Liver (tissue), 9 donors: Measurements from ENCODE around the gene CAB39. TPM values are rescaled to one million over a fixed set of nuclear protein-coding genes. Genes with fewer than 3 reads are reported as not detected.

Source experiments
- DNase-seq: peaks from one replicate; pipeline ENCODE4 v3.0.0-alpha.2; 2017; ENCODE audit warnings: low spot score
- H3K27ac ChIP-seq, 2 donors: one replicate each; pipeline ENCODE4 v1.7.0; 2013; ENCODE audit warnings: inconsistent platforms in 2 of 2, low read length in 2 of 2, control low read depth in 1 of 2, low read depth in 1 of 2, mild to moderate bottlenecking in 1 of 2
- H3K27me3 ChIP-seq, 4 donors: one replicate each; pipeline versions ENCODE4 v1.6.1 to v1.7.0; 2013; ENCODE audit warnings: low read length in 3 of 4, inconsistent platforms in 1 of 4, mild to moderate bottlenecking in 1 of 4, moderate library complexity in 1 of 4; ENCODE audit not compliant: control insufficient read depth in 4 of 4, insufficient read depth in 4 of 4
- H3K36me3 ChIP-seq, 4 donors: one replicate each; pipeline versions ENCODE4 v1.6.1 to v1.7.0; 2013; ENCODE audit warnings: low read length in 3 of 4, mild to moderate bottlenecking in 3 of 4, low read depth in 1 of 4, moderate library complexity in 1 of 4; ENCODE audit not compliant: control insufficient read depth in 4 of 4, insufficient read depth in 3 of 4
- H3K4me1 ChIP-seq, 4 donors: one replicate each; pipeline versions ENCODE4 v1.6.1 to v1.7.0; 2013; ENCODE audit warnings: low read length in 3 of 4, mild to moderate bottlenecking in 3 of 4, moderate library complexity in 1 of 4; ENCODE audit not compliant: control insufficient read depth in 4 of 4, insufficient read depth in 4 of 4
- H3K4me3 ChIP-seq, 3 donors: one replicate each; pipeline versions ENCODE4 v1.6.1 to v1.7.0; 2013; ENCODE audit warnings: low read length in 3 of 3, control low read depth in 1 of 3, low read depth in 1 of 3, mild to moderate bottlenecking in 1 of 3
- H3K9ac ChIP-seq, 2 donors: one replicate each; pipeline ENCODE4 v1.7.0; 2013; ENCODE audit warnings: low read length in 2 of 2, mild to moderate bottlenecking in 2 of 2, moderate library complexity in 2 of 2, control low read depth in 1 of 2, low read depth in 1 of 2
- H3K9me3 ChIP-seq, 4 donors: one replicate each; pipeline versions ENCODE4 v1.6.1 to v1.7.0; 2013; ENCODE audit warnings: low read length in 3 of 4; ENCODE audit not compliant: control insufficient read depth in 4 of 4
- ATF3 ChIP-seq: IDR thresholded peaks from 2 replicates; pipeline ENCODE4 v1.6.1; 2016; ENCODE audit warnings: antibody characterized with exemption
- EGR1 ChIP-seq, 2 donors: IDR thresholded peaks; 2 replicates each; pipeline ENCODE4 v1.6.1; 2016 to 2018; ENCODE audit warnings: antibody characterized with exemption in 2 of 2, low read depth in 2 of 2
- FOXA1 ChIP-seq: IDR thresholded peaks from 2 replicates; pipeline ENCODE4 v1.6.1; 2016; ENCODE audit warnings: antibody characterized with exemption
- FOXA2 ChIP-seq: IDR thresholded peaks from 2 replicates; pipeline ENCODE4 v1.6.1; 2016; ENCODE audit warnings: antibody characterized with exemption
- GABPA ChIP-seq, 2 donors: IDR thresholded peaks in 1 of 2; conservative IDR thresholded peaks in 1 of 2; 2 replicates each; pipeline ENCODE4 v1.6.1; 2016; ENCODE audit warnings: antibody characterized with exemption in 2 of 2, mild to moderate bottlenecking in 1 of 2, moderate library complexity in 1 of 2
- HNF4A ChIP-seq, 2 donors: conservative IDR thresholded peaks; 2 replicates each; pipeline ENCODE4 v1.6.1; 2016; ENCODE audit warnings: antibody characterized with exemption in 2 of 2, mild to moderate bottlenecking in 2 of 2
- HNF4G ChIP-seq: IDR thresholded peaks from 2 replicates; pipeline ENCODE4 v1.6.1; 2016; ENCODE audit warnings: antibody characterized with exemption
- MAX ChIP-seq: IDR thresholded peaks from 2 replicates; pipeline ENCODE4 v1.6.1; 2016; ENCODE audit warnings: antibody characterized with exemption
- REST ChIP-seq: IDR thresholded peaks from 2 replicates; pipeline ENCODE4 v1.6.1; 2016; ENCODE audit warnings: antibody characterized with exemption, mild to moderate bottlenecking
- RXRA ChIP-seq, 2 donors: IDR thresholded peaks; 2 replicates each; pipeline ENCODE4 v1.6.1; 2017 to 2018; ENCODE audit warnings: antibody characterized with exemption in 2 of 2, mild to moderate bottlenecking in 1 of 2
- TAF1 ChIP-seq: conservative IDR thresholded peaks from 2 replicates; pipeline ENCODE4 v1.6.1; 2016; ENCODE audit warnings: antibody characterized with exemption, mild to moderate bottlenecking
- WGBS: extraction: QIAGEN DNeasy Blood & Tissue Kit; methylation state at CpG from one replicate; pipeline ENCODE4 v1.1.7; 2013; 5-methylcytosine and 5-hydroxymethylcytosine counted together
- polyA plus RNA-seq, 2 donors: library from polyadenylated mRNA; stranded (reverse) in 1 of 2; unstranded in 1 of 2; fragments of 200-250 nt in 1 of 2; fragments of >200 nt in 1 of 2; fragmentation: Nextera tagmentation in 1 of 2; extraction: Ambion mirVana in 1 of 2; gene quantifications; one replicate each; pipeline versions ENCODE4 v1.2.1 to v1.2.3, GENCODE V29; 2013 to 2015
- total RNA-seq, 2 donors: library from RNA; depleted of rRNA; stranded (reverse); fragments of >200 nt; gene quantifications; one replicate each; pipeline ENCODE4 v1.2.3, GENCODE V29; 2014
- TF ChIP-seq, protein P1 (sequence below): fragments of 150-350 bp; IDR thresholded peaks from 2 replicates; pipeline ENCODE4 v1.5.1; 2017; ENCODE audit warnings: improper control_type of control experiment, low read depth, low read length; ENCODE audit not compliant: missing input control
- TF ChIP-seq, protein P2 (sequence below): IDR thresholded peaks from 2 replicates; pipeline ENCODE4 v1.6.1; 2016; ENCODE audit warnings: antibody characterized with exemption
- donor health status: healthy.
- donor health status: healthy.
- donor health status: healthy.
- donor health status: healthy.
- donor health status: healthy.

Gene CAB39
- total and polyA plus RNA-seq, 4 donors, result 9.2 to 39.8 (median 26.5) TPM

DNA sequence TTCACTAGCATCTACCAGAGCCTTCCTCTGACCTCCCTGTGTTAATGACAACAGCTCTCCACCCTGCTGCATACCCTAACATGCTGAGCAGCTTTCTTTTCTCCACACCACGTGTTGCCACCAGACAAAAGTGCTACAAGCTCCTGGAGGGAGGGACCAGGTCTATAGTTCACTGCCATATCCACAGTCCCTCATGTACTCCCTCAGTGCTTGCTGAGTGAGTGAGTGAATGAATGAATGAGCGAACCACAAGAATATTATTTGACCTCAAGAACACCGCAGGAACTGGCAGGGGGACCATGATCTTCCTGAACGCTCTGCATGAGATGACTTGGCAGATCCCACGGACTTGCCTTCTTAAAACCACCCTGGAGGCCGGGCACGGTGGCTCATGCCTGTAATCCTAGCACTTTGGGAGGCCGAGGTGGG, 47.4 kb upstream of the CAB39 start:
- Histone ChIP-seq H3K27ac (no peak overlapping the region), H3K36me3 (no peaks in the 10 kb centered on the region), H3K4me1 (peaks cover 0 to 5% (median under 1%) of the 10 kb centered on the region in 4 donors), H3K9me3 (no peaks in the 10 kb centered on the region), H3K27me3 (no peaks in the 10 kb centered on the region), H3K4me3 (no peak overlapping the region), H3K9ac (no peak overlapping the region)
- TF ChIP-seq HNF4G (no peak), EGR1 (IDR thresholded peaks at IDR 0.05; ENCODE audit: low read depth in 2 of 2) (no peak), TAF1 (no peak), HNF4A (conservative IDR thresholded peaks at IDR 0.05) (no peak), ATF3 (no peak), FOXA1 (no peak), MAX (no peak), RXRA (IDR thresholded peaks at IDR 0.05) (no peak), FOXA2 (no peak), GABPA (IDR thresholded peaks at IDR 0.05 in 1 of 2, conservative IDR thresholded peaks at IDR 0.05 in 1 of 2) (no peak), REST (no peak)
- TF ChIP-seq, protein P1, sequence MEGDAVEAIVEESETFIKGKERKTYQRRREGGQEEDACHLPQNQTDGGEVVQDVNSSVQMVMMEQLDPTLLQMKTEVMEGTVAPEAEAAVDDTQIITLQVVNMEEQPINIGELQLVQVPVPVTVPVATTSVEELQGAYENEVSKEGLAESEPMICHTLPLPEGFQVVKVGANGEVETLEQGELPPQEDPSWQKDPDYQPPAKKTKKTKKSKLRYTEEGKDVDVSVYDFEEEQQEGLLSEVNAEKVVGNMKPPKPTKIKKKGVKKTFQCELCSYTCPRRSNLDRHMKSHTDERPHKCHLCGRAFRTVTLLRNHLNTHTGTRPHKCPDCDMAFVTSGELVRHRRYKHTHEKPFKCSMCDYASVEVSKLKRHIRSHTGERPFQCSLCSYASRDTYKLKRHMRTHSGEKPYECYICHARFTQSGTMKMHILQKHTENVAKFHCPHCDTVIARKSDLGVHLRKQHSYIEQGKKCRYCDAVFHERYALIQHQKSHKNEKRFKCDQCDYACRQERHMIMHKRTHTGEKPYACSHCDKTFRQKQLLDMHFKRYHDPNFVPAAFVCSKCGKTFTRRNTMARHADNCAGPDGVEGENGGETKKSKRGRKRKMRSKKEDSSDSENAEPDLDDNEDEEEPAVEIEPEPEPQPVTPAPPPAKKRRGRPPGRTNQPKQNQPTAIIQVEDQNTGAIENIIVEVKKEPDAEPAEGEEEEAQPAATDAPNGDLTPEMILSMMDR, result no peak
- TF ChIP-seq, protein P2, sequence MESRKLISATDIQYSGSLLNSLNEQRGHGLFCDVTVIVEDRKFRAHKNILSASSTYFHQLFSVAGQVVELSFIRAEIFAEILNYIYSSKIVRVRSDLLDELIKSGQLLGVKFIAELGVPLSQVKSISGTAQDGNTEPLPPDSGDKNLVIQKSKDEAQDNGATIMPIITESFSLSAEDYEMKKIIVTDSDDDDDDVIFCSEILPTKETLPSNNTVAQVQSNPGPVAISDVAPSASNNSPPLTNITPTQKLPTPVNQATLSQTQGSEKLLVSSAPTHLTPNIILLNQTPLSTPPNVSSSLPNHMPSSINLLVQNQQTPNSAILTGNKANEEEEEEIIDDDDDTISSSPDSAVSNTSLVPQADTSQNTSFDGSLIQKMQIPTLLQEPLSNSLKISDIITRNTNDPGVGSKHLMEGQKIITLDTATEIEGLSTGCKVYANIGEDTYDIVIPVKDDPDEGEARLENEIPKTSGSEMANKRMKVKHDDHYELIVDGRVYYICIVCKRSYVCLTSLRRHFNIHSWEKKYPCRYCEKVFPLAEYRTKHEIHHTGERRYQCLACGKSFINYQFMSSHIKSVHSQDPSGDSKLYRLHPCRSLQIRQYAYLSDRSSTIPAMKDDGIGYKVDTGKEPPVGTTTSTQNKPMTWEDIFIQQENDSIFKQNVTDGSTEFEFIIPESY, result no peak
- DNase-seq, result no peak
- 74% methylated on average over 8 of the region's 8 CpGs for WGBS

GRCh38 chr2:230666446-230666845, 46.2 kb upstream of the CAB39 start:
- no peaks in the 10 kb centered on the region for H3K36me3 ChIP-seq
- H3K9me3 ChIP-seq, result no peaks in the 10 kb centered on the region
- H3K27ac ChIP-seq, result no peak overlapping the region
- TF ChIP-seq MAX, result no peak
- TF ChIP-seq, protein P2, result no peak
- H3K4me3 ChIP-seq, result no peak overlapping the region
- H3K4me1 ChIP-seq, result peaks cover 0 to 5% (median under 1%) of the 10 kb centered on the region in 4 donors
- no peak for DNase-seq
- 79% methylated on average over 8 of the region's 8 CpGs for WGBS
- no peaks in the 10 kb centered on the region for H3K27me3 ChIP-seq
- no peak overlapping the region for H3K9ac ChIP-seq
